BLaER1 treated with 17β-estradiol and CSF1 and Interleukin-3, amounts not matched to agents 10 nM and 100 nM (cell line): Measurements from ENCODE around the gene METTL16.
"Not testable (repeated sequence)": the region's sequence is repeated elsewhere in the genome, so short reads cannot be mapped to it uniquely, and the experiment has no call there.

ENCODE experiments used
- H3K27ac ChIP-seq, 11 experiments: shearing (Covaris generic); formaldehyde crosslinking; 2 replicates each; pipeline ENCODE4 v1.8.1; 2022
- H3K27me3 ChIP-seq, 11 experiments: shearing (Covaris generic); formaldehyde crosslinking; 2 replicates each; pipeline ENCODE4 v1.8.1; 2022
- H3K36me3 ChIP-seq, 11 experiments: shearing (Covaris generic); formaldehyde crosslinking; 2 replicates each; pipeline ENCODE4 v1.8.1; 2022
- H3K4me1 ChIP-seq, 10 experiments: shearing (Covaris generic); formaldehyde crosslinking; 2 replicates each; pipeline ENCODE4 v1.8.1; 2022
- H3K4me2 ChIP-seq, 11 experiments: shearing (Covaris generic); formaldehyde crosslinking; 2 replicates each; pipeline ENCODE4 v1.8.1; 2022
- H3K4me3 ChIP-seq, 10 experiments: shearing (Covaris generic); formaldehyde crosslinking; 2 replicates each; pipeline ENCODE4 v1.8.1; 2022
- H3K9ac ChIP-seq, 11 experiments: shearing (Covaris generic); formaldehyde crosslinking; 2 replicates each; pipeline ENCODE4 v1.8.1; 2022
- H3K9me3 ChIP-seq, 11 experiments: shearing (Covaris generic); formaldehyde crosslinking; replicated peaks in 1 of 11; 2 replicates each; pipeline ENCODE4 v1.8.1; 2022
- H4K20me1 ChIP-seq, 11 experiments: shearing (Covaris generic); formaldehyde crosslinking; 2 replicates each; pipeline ENCODE4 v1.8.1; 2022
- Cebpa-rat ChIP-seq, 11 experiments: shearing (Covaris generic); IDR thresholded peaks; 2 replicates each; pipeline ENCODE4 v1.8.1; 2022

The METTL16 gene

DNA sequence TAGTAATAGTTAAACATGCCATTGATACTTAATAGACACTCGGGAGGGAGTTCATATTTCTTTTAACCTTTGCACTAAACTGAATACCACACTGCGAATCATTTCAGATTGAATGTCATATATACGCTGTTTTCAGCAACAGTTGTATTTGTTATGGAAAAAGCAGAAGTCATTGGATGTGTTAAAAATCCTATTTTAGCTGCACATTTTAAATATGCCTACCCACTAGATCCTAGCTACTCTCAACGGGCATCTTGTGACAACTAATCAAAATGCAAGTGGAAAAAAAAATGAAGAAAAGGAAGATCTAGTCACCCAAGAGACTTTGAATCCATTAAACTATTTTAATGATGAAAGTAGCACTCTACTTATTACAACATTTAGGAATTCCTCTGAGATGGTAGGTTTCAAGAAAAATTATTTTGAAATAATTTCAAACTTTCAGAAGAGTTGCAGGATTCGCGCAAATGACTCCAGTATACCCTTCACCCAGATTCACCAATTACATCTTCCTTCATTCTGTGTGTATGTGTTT is 59.4 kb downstream of the METTL16 start:
- Histone ChIP-seq H3K36me3 (peaks cover 21 to 72% (median 56%) of the 10 kb centered on the region in 11 experiments), H3K27me3 (no peaks in the 10 kb centered on the region), H3K9ac (0 out of 22 replicates have a peak overlapping the region, but pooled peaks of 1 of the 11 experiments have one; percentile 21), H3K4me1 (peaks cover 15 to 37% (median 29%) of the 10 kb centered on the region in 10 experiments), H3K4me3 (no peak overlapping the region), H4K20me1 (peaks cover 0 to 21% (median 0%) of the 10 kb centered on the region in 11 experiments; a peak in 5 of 22 replicates), H3K9me3 (peaks cover 0 to 12% (median 3%) of the 10 kb centered on the region in 11 experiments; a peak in 9 of 22 replicates), H3K27ac (peak overlapping the region in 1 of 11 experiments; percentile 26; a peak in 2 of 22 replicates), H3K4me2 (peak overlapping the region in 2 of 11 experiments; percentile 64 to 76; a peak in 4 of 22 replicates)
- no peak for TF ChIP-seq Cebpa-rat (IDR thresholded peaks at IDR 0.05)

DNA sequence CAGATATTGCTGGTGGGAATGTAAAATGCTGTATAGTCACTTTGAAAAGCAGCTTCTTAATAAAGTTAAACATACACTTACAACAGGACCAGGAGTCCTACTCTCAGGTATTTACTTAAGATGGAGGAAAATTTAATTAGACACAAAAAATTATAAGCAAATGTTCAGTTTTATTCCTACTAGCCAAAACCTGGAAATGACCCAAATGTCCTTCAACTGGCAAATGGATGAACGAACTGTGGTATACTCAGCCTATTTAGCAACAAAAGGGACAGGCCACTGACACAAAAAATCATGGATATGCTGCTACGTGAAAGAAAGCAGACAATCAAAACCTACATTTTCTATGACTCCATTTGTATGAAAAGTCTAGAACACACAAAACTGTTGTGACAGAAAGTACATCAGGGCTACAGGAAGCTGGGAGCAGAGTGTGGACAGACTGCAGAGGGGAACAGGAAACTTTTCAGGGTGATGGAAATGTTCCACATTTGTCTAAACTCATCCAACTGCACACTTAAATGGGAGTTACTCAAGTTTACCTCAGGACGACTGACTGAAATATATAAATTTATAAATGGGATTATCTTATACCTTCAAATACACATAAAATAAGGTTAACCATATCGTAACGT is 61.6 kb downstream of the METTL16 start:
- Histone ChIP-seq H3K27ac (peak overlapping the region in 2 of 11 experiments; percentile 6 to 13; a peak in 1 of 22 replicates), H3K4me2 (peak overlapping the region in 9 of 11 experiments; percentile 1 to 55 (median 26); a peak in 13 of 22 replicates)

DNA sequence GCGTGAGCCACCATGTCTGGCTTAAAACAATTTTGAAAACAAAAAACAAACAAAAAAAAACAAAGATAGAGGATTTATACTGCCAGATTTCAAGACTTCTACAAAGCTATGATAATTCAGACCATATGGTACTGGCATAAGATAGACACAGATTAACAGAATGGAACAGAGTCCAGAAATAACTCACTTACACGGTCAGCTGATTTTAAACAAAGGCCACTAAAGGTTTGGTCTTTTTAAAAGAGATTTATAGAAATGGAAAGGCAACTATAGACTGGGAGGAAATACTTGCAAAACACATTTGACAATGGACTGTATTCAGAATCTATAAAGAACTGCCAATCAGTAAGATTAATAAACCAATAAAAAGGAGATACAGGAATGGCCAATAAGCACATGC is 62.2 kb downstream of the METTL16 start:
- H3K9ac ChIP-seq = no peak overlapping the region
- H3K9me3 ChIP-seq = peaks cover 11 to 25% (median 20%) of the 10 kb centered on the region in 11 experiments; a peak in 21 of 22 replicates
- TF ChIP-seq Cebpa-rat (IDR thresholded peaks at IDR 0.05) = no peak
- H3K27me3 ChIP-seq = no peaks in the 10 kb centered on the region
- peak overlapping the region in 5 of 11 experiments; percentile 4 to 49 (median 14); a peak in 7 of 22 replicates for H3K4me2 ChIP-seq
- peaks cover 0 to 24% (median 0%) of the 10 kb centered on the region in 11 experiments; a peak in 6 of 22 replicates for H4K20me1 ChIP-seq
- no peak overlapping the region for H3K27ac ChIP-seq
- H3K36me3 ChIP-seq = peaks cover 14 to 68% (median 53%) of the 10 kb centered on the region in 11 experiments; a peak in 20 of 22 replicates
- H3K4me3 ChIP-seq = no peak overlapping the region
- peaks cover 15 to 37% (median 30%) of the 10 kb centered on the region in 10 experiments for H3K4me1 ChIP-seq

More for the DNA sequence above, 61.6 kb downstream of the METTL16 start:
- TF ChIP-seq Cebpa-rat (IDR thresholded peaks at IDR 0.05) = no peak
- H3K9ac ChIP-seq = 0 out of 22 replicates have a peak overlapping the region, but pooled peaks of 1 of the 11 experiments have one; percentile 9
- H3K36me3 ChIP-seq = peaks cover 15 to 68% (median 51%) of the 10 kb centered on the region in 11 experiments
- H4K20me1 ChIP-seq = peaks cover 0 to 21% (median 0%) of the 10 kb centered on the region in 11 experiments; a peak in 5 of 22 replicates
- no peak overlapping the region for H3K4me3 ChIP-seq
- H3K9me3 ChIP-seq = peaks cover 11 to 25% (median 20%) of the 10 kb centered on the region in 11 experiments; a peak in 21 of 22 replicates
- no peaks in the 10 kb centered on the region for H3K27me3 ChIP-seq
- H3K4me1 ChIP-seq = peaks cover 15 to 37% (median 29%) of the 10 kb centered on the region in 10 experiments

DNA sequence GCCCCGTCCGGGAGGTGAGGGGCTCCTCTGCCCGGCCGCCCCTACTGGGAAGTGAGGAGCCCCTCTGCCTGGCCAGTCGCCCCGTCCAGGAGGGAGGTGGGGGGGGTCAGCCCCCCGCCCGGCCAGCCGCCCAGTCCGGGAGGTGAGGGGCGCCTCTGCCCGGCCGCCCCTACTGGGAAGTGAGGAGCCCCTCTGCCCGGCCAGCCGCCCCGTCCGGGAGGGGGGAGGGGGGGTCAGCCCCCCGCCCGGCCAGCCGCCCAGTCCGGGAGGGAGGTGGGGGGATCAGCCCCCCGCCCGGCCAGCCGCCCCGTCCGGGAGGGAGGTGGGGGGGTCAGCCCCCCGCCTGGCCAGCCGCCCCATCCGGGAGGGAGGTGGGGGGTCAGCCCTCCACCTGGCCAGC is 64.2 kb downstream of the METTL16 start:
- peaks cover 14 to 71% (median 46%) of the 10 kb centered on the region in 11 experiments; a peak in 20 of 22 replicates for H3K36me3 ChIP-seq
- H3K27ac ChIP-seq, H3K9ac ChIP-seq, H3K27me3 ChIP-seq, H3K4me2 ChIP-seq, H3K4me3 ChIP-seq: not testable (repeated sequence)
- H3K9me3 ChIP-seq = peaks cover 11 to 25% (median 20%) of the 10 kb centered on the region in 11 experiments; a peak in 21 of 22 replicates
- peaks cover 13 to 32% (median 24%) of the 10 kb centered on the region in 10 experiments for H3K4me1 ChIP-seq
- H4K20me1 ChIP-seq = peaks cover 0 to 25% (median 0%) of the 10 kb centered on the region in 11 experiments; a peak in 6 of 22 replicates

DNA sequence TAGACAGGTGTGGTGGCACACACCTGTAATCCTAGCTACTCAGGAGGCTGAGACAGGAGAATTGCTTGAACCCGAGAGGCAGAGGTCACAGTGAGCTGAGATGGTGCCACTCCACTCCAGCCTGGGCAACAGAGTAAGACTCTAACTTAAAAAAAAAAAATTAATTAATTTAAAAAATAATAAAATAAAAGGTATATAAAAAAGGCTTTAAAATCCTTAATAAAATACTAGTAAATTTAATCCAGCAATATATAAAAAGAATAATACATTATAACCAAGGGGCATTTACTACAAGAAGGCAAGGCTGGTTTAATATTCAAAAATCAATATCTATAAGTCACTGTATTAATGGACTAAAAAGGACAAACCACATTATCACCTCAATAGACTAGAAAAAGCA is 66.0 kb downstream of the METTL16 start:
- Histone ChIP-seq H3K4me2 (no peak overlapping the region), H4K20me1 (peaks cover 0 to 13% (median 0%) of the 10 kb centered on the region in 11 experiments; a peak in 1 of 22 replicates), H3K4me1 (peaks cover 9 to 26% (median 17%) of the 10 kb centered on the region in 10 experiments), H3K9ac (no peak overlapping the region), H3K27ac (no peak overlapping the region), H3K36me3 (peaks cover 24 to 78% (median 50%) of the 10 kb centered on the region in 11 experiments), H3K27me3 (no peaks in the 10 kb centered on the region), H3K4me3 (no peak overlapping the region), H3K9me3 (peaks cover 11 to 31% (median 25%) of the 10 kb centered on the region in 11 experiments; a peak in 21 of 22 replicates)
- no peak for TF ChIP-seq Cebpa-rat (IDR thresholded peaks at IDR 0.05)

DNA sequence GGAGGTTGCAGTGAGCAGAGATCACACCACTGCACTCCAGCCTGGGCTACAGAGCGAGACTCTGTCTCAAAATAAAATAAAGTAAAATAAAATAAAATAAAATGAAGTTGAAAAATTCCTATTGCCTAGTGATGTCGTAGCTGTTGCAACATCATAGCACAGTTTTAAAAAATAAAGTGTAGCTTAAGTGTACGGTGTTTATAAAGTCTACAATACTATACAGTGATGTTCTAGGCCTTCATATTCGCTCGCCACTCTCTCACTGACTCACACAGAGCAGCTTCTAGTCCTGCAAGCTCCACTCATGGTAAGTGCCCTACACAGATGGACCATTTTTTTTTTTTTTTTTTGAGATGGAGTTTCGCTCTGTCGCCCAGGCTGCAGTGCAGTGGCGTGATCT is 67.3 kb downstream of the METTL16 start:
- Histone ChIP-seq H3K36me3 (peaks cover 23 to 81% (median 56%) of the 10 kb centered on the region in 11 experiments), H3K4me3 (no peak overlapping the region), H3K9ac (no peak overlapping the region), H3K4me1 (peaks cover 2 to 29% (median 11%) of the 10 kb centered on the region in 10 experiments), H3K27me3 (no peaks in the 10 kb centered on the region), H3K9me3 (peaks cover 11 to 33% (median 26%) of the 10 kb centered on the region in 11 experiments; a peak in 21 of 22 replicates), H3K27ac (no peak overlapping the region), H4K20me1 (peaks cover 0 to 13% (median 0%) of the 10 kb centered on the region in 11 experiments; a peak in 1 of 22 replicates), H3K4me2 (no peak overlapping the region)
- TF ChIP-seq Cebpa-rat (IDR thresholded peaks at IDR 0.05) = no peak

DNA sequence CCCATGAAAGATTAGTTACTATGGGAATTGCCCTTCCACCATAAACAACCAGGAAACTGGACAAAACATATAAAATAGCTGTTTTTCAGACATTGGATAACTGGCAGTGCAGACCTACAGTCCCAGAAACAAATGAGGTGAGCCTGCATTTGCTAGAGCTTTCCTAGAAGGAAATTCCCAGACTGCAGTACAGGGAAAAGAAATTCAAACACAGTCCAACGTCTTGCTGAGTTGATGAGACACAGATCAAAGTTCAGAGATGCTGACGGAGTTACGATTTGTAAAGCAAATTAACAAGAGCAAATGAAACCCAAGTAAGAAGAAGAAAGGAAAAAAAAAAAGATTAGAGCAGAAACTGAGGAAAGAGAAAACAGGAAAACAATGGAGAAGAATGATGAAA is 69.5 kb downstream of the METTL16 start:
- TF ChIP-seq Cebpa-rat (IDR thresholded peaks at IDR 0.05) = no peak
- peak overlapping the region in 3 of 11 experiments; percentile 3 to 13 (median 8); a peak in 2 of 22 replicates for H3K27ac ChIP-seq
- peaks cover 30 to 95% (median 69%) of the 10 kb centered on the region in 11 experiments for H3K36me3 ChIP-seq
- no peak overlapping the region for H3K4me3 ChIP-seq
- peak overlapping the region in 1 of 11 experiments; percentile 15; a peak in 1 of 22 replicates for H3K4me2 ChIP-seq
- H3K9me3 ChIP-seq = peaks cover 11 to 28% (median 20%) of the 10 kb centered on the region in 11 experiments; a peak in 21 of 22 replicates
- H3K4me1 ChIP-seq = peaks cover 16 to 52% (median 30%) of the 10 kb centered on the region in 10 experiments
- H3K9ac ChIP-seq = no peak overlapping the region
- H4K20me1 ChIP-seq = peaks cover 0 to 13% (median 0%) of the 10 kb centered on the region in 11 experiments; a peak in 1 of 22 replicates
- H3K27me3 ChIP-seq = no peaks in the 10 kb centered on the region

DNA sequence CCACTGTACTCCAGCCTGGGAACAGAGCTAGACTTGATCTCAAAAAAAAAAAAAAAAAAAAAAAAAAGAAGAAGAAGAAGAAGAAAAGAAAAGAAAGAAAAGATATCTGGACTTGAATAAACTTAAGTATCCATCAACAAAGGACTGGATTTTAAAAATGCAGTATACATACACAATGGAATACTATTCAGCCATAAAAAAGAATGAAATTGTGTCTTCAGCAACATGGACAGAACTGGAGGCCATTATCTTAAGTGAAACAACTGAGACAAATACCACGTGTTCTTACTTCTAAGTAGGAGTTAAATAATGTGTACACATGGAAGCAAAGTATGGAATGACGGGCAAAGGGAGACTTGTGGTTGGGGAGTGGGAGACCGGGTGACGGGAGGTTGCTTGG is 70.8 kb downstream of the METTL16 start:
- Histone ChIP-seq H3K4me1 (peaks cover 28 to 64% (median 43%) of the 10 kb centered on the region in 10 experiments), H3K9me3 (peaks cover 2 to 16% (median 10%) of the 10 kb centered on the region in 11 experiments; a peak in 20 of 22 replicates), H4K20me1 (peaks cover 0 to 22% (median 0%) of the 10 kb centered on the region in 11 experiments; a peak in 7 of 22 replicates), H3K9ac (no peak overlapping the region), H3K36me3 (peaks cover 33 to 97% (median 73%) of the 10 kb centered on the region in 11 experiments), H3K4me2 (peak overlapping the region in 2 of 11 experiments; percentile 79 to 81; a peak in 2 of 22 replicates), H3K4me3 (no peak overlapping the region), H3K27ac (peak overlapping the region in 5 of 11 experiments; percentile 62 to 89 (median 87); a peak in 9 of 22 replicates), H3K27me3 (no peaks in the 10 kb centered on the region)
- TF ChIP-seq Cebpa-rat (IDR thresholded peaks at IDR 0.05) = no peak
